RCC 7860 (cell line): ENCODE results near the gene CREBRF.
"Not testable (repeated sequence)": the region's sequence is repeated elsewhere in the genome, so short reads cannot be mapped to it uniquely, and the experiment has no call there.

Experiments
- DNase-seq: peaks from one replicate; pipeline ENCODE4 v3.0.0-alpha.2; 2015; ENCODE audit warnings: low spot score
- FAIRE-seq: peaks from 2 replicates; lab custom pipeline; 2012; peaks lifted over from hg19 to GRCh38; lab: Jason Lieb, UNC

The CREBRF gene

DNA sequence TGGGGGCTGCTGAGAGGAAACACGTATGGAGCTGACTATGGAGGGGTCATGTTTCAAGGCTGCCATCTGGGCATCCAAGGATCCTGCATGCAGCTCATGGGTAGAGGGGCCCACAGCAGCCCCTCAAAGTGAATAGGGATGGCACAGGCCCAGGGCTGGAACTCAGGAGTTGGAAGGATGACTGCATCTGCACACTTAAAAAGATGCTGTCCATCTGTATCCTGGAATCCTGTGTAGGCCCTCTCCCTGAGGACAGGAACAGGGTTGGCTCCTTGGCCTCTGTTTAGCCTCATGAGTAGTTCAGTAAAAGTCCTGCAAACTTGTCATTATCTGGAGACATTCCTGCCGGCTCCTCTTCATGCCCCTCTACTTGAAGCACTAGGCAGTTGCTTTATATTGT lies 92.2 kb downstream of the CREBRF start:
- no peak for DNase-seq
- no peak for FAIRE-seq

DNA sequence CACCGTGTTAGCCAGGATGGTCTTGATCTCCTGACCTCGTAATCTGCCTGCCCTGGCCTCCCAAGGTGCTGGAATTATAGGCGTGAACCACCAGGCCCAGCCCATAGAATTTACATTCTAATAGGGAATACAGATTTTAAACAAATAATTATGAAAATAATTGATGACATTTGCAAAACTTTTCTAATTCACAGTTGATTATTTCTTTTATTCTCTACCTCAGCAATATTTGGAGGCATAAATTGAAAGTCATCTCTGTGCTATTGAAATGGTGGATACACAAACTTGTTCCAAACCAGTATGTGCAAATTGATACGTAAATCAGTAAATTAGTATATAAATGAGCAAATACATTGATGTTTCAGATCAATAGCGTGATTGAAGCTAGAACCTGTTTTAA lies 96.4 kb downstream of the CREBRF start:
- FAIRE-seq (no peak), DNase-seq (no peak)

DNA sequence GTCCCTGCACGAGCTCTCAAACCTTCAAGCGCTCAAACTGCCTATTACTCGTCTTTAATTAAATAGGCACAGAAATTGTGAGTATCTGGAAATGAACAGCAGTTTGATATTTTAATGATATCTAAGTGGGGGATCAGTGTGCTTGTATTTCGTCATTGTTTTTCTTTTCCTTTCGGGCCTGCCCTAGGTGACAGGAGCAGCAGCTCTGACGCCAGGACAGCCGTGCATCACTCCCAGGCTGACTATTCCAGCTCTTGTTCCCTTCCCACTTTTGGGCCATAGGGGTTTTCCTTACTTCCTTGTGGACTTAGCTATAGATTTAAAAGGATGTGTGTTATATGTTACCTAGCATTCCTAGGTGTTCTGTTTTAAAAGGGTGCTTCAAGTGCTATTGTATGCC lies 97.7 kb downstream of the CREBRF start:
- FAIRE-seq (no peak), DNase-seq (no peak)

DNA sequence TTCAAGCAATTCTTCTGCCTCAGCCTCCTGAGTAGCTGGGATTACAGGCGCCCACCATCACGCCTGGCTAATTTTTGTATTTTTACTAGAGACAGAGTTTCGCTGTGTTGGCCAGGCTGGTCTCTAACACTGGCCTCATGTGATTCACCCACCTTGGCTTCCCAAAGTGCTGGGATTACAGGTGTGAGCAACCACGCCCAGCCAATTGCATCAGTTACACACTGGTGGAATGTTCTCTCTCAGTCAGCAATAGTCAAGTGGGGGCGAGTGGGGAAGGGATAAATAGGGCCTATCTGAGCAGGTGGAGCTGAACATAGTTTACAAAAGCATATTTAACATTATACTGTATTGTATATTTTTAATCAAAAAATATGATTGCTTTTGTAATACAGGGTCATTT lies 98.5 kb downstream of the CREBRF start:
- FAIRE-seq, DNase-seq: not testable (repeated sequence)

DNA sequence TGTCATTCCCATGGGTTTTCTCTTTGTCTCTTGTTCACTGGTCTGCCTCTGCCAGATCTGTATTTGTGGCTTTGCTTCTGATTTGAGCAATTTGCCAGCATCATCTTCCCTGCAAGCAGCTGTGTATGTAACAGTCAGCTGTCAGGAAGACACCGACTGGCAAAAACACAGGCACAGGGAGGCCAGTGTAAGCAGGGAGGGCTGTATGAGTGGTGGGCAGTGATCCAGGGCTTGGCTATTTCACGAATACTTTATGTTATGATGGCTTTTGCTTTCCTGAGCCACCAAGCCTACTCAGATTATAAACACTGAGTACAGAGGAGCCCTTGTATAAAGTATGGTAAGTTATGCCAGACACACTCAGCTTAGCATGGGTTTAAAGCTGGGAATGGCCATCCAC lies 99.8 kb downstream of the CREBRF start:
- FAIRE-seq (no peak), DNase-seq (no peak)

DNA sequence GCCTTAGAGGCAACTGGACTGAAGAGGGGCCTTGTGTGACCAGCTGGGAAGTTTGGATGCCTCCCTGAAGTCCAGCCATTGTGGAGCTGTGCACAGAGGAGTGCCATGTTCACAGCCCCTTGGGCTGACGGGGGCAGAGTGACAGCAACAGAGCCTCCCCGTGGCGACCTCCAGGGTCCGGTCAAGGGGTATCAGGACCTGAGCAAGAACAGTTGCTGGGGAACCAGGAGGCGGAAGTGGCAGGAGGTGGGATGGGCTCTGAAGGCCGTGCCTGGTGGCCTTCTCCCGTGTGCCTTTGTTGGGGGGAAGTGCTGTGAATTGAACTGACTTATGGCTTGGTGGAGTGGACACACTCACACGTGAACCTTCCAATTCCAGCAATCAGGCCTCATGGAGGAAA lies 102.2 kb downstream of the CREBRF start:
- FAIRE-seq: no peak
- no peak for DNase-seq

DNA sequence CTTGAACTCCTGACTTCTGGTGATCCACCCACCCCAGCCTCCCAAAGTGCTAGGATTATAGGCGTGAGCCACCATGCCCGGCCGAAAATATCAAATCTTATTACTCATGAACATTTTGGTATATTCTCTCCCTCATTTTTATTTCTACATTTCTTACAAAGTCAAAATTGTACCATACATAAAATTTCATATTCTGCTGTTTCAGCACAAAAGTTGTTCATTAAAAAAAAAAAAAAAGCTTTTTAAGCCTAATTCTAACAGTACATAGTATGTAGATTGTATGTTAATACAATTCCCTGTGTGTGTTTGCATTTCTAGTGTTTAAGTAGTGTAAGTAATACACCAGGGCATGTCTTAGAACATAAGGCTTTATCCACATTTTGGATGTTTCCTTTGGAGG lies 103.1 kb downstream of the CREBRF start:
- DNase-seq: no peak
- no peak for FAIRE-seq

DNA sequence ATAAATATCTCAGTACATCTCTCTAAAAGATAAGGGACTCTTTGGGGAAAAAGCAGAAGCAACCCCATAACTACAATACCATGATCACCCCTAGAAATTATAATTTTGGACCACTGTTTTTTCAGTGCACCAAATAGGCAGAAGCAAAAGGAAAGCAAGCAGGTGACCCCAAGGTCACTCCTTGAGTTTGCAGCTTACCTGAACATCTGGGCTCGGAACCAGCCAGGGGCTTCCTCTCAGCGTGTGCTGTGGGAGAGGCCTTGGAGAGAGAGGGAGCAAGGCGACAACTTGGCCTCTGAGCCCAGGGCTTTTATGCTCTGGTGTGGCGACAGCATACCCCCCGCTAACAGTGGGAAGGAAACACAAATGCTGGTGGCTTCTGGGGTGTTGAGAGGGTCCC lies 105.0 kb downstream of the CREBRF start:
- FAIRE-seq (no peak), DNase-seq (no peak)

DNA sequence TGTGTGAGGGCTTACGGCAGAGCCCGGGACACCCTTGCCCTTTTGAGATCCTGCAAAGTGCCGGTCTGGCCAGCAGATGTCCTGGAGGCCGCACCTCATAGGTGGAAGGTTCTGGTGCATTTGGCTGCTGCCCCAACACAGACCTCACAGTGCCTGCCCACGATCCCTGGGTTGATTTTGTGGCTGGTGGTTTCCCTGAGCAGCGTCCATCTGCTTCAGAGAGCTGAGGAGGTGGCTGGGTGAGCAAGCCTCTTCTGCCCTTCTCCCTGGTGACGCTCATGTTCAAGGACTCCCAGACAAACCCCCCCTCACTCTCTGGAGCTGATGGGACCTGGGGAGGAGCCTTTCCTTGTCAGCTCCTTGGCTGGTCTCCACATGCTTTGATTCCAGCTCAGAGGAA lies 107.1 kb downstream of the CREBRF start:
- DNase-seq (no peak), FAIRE-seq (no peak)

DNA sequence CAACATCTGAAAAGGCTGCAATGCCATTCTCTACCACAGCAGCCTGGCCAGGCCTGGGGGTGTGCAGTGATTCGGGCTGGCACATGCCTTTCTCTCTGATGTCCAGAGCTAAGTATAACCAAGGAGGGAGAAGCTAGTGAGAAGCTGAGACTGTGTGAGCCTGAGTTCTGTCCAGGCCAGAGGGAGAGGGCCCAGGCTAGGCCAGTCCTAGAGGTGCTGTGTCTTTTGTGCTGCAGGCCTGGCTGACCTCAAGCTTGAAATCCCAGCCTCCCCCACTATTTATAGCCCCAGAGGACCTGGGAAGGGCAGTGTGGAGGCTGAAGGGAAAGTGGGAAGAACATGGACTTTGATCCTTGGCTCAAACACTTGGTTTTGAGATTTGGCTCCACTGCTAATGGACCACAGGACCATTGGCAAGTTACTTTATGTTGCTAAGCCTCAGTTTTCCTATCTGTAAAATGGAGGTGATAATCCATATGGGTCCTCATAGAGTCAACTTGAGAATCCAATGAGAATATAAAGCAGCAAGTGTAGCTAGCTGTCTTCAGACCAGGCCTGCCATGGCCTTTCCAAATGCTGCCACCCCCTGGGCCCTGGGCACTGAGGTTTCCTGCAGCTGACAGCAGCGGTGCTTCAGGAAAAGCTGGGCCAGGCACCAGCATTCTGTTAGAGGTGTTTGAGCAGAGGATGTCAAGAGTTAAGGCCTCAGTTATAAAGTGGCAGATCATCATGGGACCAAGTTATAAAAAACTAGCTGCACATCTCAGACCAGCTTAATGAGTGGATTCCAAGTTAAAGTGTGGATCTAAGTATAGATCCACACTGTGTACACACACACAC lies 109.2 kb downstream of the CREBRF start:
- FAIRE-seq (no peak), DNase-seq (no peak)

DNA sequence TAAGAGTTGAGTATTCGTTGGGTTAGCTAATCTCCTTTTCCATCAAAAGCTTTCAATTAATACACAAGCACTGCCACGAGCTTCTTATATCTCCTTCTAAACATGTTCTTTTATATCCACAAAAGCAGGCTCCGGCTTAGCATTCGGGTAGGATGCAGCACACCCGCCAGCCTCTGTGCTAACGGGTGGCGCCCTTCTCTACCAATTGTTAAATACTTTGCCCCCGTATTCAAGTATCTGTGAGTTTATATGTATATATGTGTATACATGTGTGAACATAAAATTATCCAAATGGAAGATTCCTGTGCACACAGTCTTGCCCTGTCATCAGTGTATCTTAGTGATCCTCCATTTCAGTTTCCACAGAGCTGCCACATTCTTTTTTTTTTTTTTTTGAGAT lies 116.0 kb downstream of the CREBRF start:
- FAIRE-seq: no peak
- no peak for DNase-seq

DNA sequence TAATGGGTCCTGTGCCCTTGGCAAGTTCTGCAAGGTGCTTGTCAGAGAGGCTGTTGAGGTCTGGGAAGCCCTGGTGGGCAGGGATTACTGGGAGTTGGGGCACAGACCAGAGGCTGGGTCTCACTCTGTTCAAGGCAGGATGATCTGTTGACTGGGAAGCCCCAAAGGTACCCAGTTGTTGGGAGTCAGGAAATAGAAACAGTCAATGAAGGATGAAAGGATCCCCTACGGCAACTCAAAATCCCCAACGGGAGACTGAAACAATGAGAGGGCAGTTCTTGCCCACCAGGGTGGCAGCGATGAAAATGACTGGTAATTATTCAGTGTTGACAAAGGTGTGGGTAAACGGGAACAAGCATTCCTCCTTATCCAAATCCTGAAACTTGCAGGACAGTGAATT lies 119.4 kb downstream of the CREBRF start:
- DNase-seq: no peak
- no peak for FAIRE-seq

DNA sequence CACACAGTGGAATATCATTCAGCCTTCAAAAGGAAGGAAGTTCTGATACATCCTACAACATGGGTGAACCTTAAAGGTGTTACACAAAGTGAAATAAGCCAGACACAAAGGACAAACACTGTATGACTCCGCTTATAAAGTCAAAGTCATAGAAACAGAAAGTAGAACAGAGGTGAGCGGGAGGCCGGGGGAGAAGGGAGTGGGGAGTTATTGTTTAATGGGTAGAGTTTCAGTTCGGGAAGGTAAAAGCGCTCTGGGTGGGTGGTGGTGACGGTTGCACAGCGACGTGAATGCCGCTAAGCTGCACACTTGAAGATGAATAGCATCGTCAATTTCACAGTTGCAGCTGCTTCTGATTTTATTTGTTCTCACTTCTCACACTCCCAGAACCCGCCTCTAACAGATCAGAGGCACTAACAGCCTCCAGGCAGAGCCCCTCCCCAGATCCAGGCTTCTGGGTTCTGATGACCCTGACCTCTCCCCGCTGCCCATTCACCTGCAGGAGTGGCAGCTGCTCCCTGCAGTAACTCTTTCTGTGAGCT lies 122.3 kb downstream of the CREBRF start:
- FAIRE-seq (no peak), DNase-seq (no peak)

DNA sequence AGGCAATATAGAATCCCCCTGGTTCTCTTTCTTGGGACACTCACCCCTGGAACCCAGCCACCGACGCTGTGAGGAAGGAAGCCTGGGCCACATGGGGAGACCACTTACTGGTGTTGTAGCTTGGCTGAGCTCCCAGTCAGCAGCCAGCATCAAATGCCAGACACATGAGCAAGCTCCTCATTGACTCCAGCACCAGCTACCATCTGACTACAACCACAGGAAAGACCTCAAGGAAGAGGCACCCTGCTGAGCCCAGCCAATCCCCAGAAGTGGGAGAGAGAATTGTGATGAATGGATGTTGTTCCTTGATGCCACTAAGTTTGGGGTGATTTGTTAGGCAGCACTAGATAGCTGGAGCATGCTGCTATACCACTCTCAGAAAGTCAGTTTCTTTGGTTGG lies 124.2 kb downstream of the CREBRF start:
- FAIRE-seq: no peak
- DNase-seq: no peak

DNA sequence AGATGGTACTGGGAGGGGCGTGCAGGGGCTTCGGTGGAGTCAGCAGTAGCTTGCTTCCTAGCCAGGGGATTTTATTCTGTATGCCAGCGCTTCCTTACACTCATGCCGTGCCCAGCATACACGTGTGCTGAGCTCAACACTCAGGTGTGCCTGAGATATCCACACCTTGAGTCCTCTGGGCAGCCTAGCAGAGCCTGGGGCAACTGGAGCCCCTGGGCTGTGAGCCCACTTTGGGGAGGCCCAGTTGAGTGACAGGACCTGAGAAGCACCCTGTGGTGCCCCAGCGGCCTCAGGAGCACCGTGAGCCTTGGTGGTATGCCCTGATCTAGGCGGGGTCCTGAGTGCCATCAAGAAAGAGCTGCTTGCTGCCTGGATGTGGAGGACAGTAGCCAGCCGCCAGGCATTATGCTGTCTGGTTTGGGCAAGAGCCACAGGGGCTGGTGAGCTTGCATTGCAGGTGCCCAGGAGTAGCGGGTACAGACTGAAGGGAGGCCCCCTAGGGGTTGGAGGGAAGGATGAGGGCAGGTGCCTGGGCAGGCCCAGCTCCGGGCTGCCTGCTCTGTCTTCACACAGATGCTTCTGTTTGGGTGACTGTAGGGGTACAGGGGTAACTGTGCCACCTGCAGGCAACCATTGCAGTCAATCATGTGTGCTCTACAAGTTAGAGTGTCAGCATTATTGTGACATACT lies 131.0 kb downstream of the CREBRF start:
- no peak for DNase-seq

DNA sequence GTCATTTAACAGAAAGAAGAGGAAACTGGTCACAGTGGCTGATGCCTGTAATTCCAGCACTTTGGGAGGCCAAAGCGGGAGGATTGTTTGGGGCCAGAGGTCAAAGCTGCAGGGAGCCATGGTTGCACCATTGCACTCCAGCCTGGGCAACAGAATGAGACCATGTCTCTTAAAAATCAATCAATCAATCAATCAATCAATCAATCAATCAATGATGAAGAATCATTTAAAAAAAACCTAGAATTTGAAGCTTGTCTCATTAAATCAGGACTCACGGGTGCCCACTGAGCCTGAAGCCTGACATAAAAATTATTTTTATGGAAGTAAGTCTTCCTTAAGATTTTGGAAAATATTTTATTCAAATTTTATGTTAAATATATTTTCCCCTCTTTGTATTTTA lies 132.1 kb downstream of the CREBRF start:
- DNase-seq (no peak), FAIRE-seq (no peak)

More for the DNA sequence above, 131.0 kb downstream of the CREBRF start:
- no peak for FAIRE-seq
